A549 (cell line): ENCODE measurements around the gene RAP2C.

Source experiments
- CTCF ChIP-seq: fragments of >200 bp; sonication (Bioruptor Twin); formaldehyde crosslinking; IDR thresholded peaks from 3 replicates; pipeline ENCODE4 v1.5.1; 2016
- NR3C1 ChIP-seq: fragments of >200 bp; sonication (Bioruptor Twin); formaldehyde crosslinking; IDR thresholded peaks from 3 replicates; pipeline ENCODE4 v1.6.1; 2017
- REST ChIP-seq: fragments of 200-600 bp; sonication (generic); IDR thresholded peaks from 2 replicates; pipeline ENCODE4 v1.6.1; 2016; ENCODE audit warnings: antibody characterized with exemption, mild to moderate bottlenecking, moderate library complexity

GRCh38 chrX:132173647-132174046 is 45.6 kb downstream of the RAP2C start:
- TF ChIP-seq CTCF = no peak
- no peak for TF ChIP-seq NR3C1
- TF ChIP-seq REST = no peak
